Inferior parietal cortex (tissue), 1 donor: ENCODE data around the gene SLC5A5.
"Not testable (repeated sequence)": the region's sequence is repeated elsewhere in the genome, so short reads cannot be mapped to it uniquely, and the experiment has no call there.

Experiments used
- DNase-seq: peaks from one replicate; pipeline ENCODE4 v3.0.0-alpha.2; 2016; ENCODE audit errors: extremely low spot score

Gene SLC5A5

GRCh38 chr19:17919122-17919521, 47.4 kb downstream of the SLC5A5 start:
- DNase-seq, result not testable (repeated sequence)

- no peak for DNase-seq
Measured at GRCh38 chr19:17920527-17920926, 48.8 kb downstream of the SLC5A5 start.

GRCh38 chr19:17922138-17922537, 50.4 kb downstream of the SLC5A5 start:
- DNase-seq, result no peak

GRCh38 chr19:17926044-17926443, 54.3 kb downstream of the SLC5A5 start:
- DNase-seq, result no peak

- DNase-seq, result no peak
Measured at GRCh38 chr19:17929056-17929455, 57.3 kb downstream of the SLC5A5 start.

- DNase-seq, result no peak
Measured at GRCh38 chr19:17931532-17932191, 59.9 kb downstream of the SLC5A5 start.

- peak; percentile 88 for DNase-seq
Measured at GRCh38 chr19:17932485-17933338, 61.0 kb downstream of the SLC5A5 start, which contains the start of gene CCDC124. Gene CCDC124, plus strand, starts transcription at chr19:17933015. Its CDS starts 3,406 bp downstream, at chr19:17936421.

- DNase-seq, result no peak
Measured at GRCh38 chr19:17933414-17934129, 61.8 kb downstream of the SLC5A5 start.

- DNase-seq, result no peak
Measured at GRCh38 chr19:17936379-17936778, 64.6 kb downstream of the SLC5A5 start.

- DNase-seq, result no peak
Measured at GRCh38 chr19:17937371-17937900, 65.7 kb downstream of the SLC5A5 start.

GRCh38 chr19:17938092-17938845, 66.5 kb downstream of the SLC5A5 start:
- DNase-seq, result peak; percentile 80

- DNase-seq, result no peak
Measured at GRCh38 chr19:17942181-17942580, 70.4 kb downstream of the SLC5A5 start.

GRCh38 chr19:17942582-17943273, 71.0 kb downstream of the SLC5A5 start:
- no peak for DNase-seq

GRCh38 chr19:17943274-17944221, 71.8 kb downstream of the SLC5A5 start:
- DNase-seq, result no peak

GRCh38 chr19:17944301-17944700, 72.6 kb downstream of the SLC5A5 start:
- no peak for DNase-seq
